HEK293 (cell line): ENCODE results near the gene NXPE1.

Experiments
- CTCF ChIP-seq: fragments of 450-650 bp; formaldehyde crosslinking; IDR thresholded peaks from 2 replicates; pipeline ENCODE4 v1.5.1; 2016; ENCODE audit warnings: missing biosample characterization, missing genetic modification characterization
- ZNF302 ChIP-seq: fragments of 450-650 bp; formaldehyde crosslinking; IDR thresholded peaks from 2 replicates; pipeline ENCODE4 v1.5.1; 2016; ENCODE audit warnings: missing biosample characterization, missing genetic modification characterization, low read depth

GRCh38 chr11:114556135-114556534 lies 3.5 kb downstream of the NXPE1 start:
- TF ChIP-seq CTCF (tag by site-specific recombination) (no peak), ZNF302 (no peak)
